Endothelial cell of umbilical vein (primary cell): Measurements from ENCODE around the gene PTGS2. TPM values are rescaled to one million over a fixed set of nuclear protein-coding genes. Genes with fewer than 3 reads are reported as not detected.
"Not testable (repeated sequence)": the region's sequence is repeated elsewhere in the genome, so short reads cannot be mapped to it uniquely, and the experiment has no call there.

Source experiments
- BruUV-seq: library from RNA; stranded (reverse); fragments of 400-500 nt; replicated peaks from 2 replicates; lab custom pipeline; 2021; lab: Mats Ljungman, UMichigan
- CTCF ChIA-PET: fragments of 300-600, 350-600 bp; sonication (Branson Sonifier 250); formaldehyde crosslinking; loops from one replicate; lab custom pipeline; 2021; ENCODE audit warnings: antibody characterized with exemption, inconsistent platforms; lab: Charles Lee
- POLR2A ChIA-PET: fragments of 300-600, 350-600 bp; sonication (Branson Sonifier 250); formaldehyde crosslinking; loops from one replicate; lab custom pipeline; 2021; ENCODE audit warnings: antibody characterized with exemption, inconsistent platforms; lab: Charles Lee
- DNase-seq: peaks from one replicate; pipeline ENCODE4 v3.0.0-alpha.2; 2011; ENCODE audit warnings: low read depth, low spot score
- FAIRE-seq: peaks from 2 replicates; lab custom pipeline; 2011; peaks lifted over from hg19 to GRCh38; lab: Jason Lieb, UNC
- H2AFZ ChIP-seq: 2 replicates; pipeline ENCODE4 v1.6.0; 2012; ENCODE audit warnings: low read depth, low read length, control low read depth, inconsistent platforms
- H3K27ac ChIP-seq: 2 replicates; pipeline ENCODE4 v1.5.1; 2011; ENCODE audit warnings: low read depth, mild to moderate bottlenecking, control low read depth, low read length, moderate library complexity; ENCODE audit not compliant: insufficient read depth
- H3K27me3 ChIP-seq, 2 experiments: 2 replicates each; pipeline versions ENCODE4 v1.6.0 to v1.6.1; 2011; ENCODE audit warnings: low read length in 2 of 2, mixed read lengths in 1 of 2; ENCODE audit not compliant: control insufficient read depth in 2 of 2, insufficient read depth in 2 of 2
- H3K36me3 ChIP-seq, 2 experiments: 2 replicates in 1 of 2; 3 replicates in 1 of 2; pipeline ENCODE4 v1.5.1; 2011; ENCODE audit warnings: low read length in 2 of 2, mild to moderate bottlenecking in 1 of 2, moderate library complexity in 1 of 2; ENCODE audit not compliant: control insufficient read depth in 2 of 2, insufficient read depth in 2 of 2; ENCODE audit errors: extremely low read depth in 1 of 2
- H3K4me1 ChIP-seq: 3 replicates; pipeline ENCODE4 v1.5.1; 2011; ENCODE audit warnings: mild to moderate bottlenecking, low read length; ENCODE audit not compliant: control insufficient read depth, insufficient read depth; ENCODE audit errors: extremely low read depth
- H3K4me2 ChIP-seq: 2 replicates; pipeline ENCODE4 v1.6.1; 2011; ENCODE audit warnings: low read length, control low read depth, mixed read lengths; ENCODE audit not compliant: insufficient read depth
- H3K4me3 ChIP-seq, 3 experiments: fragments of 200-600 bp in 1 of 3; sonication (generic), shearing (Covaris generic) in 1 of 3; replicated peaks in 1 of 3; 2 replicates each; pipeline ENCODE4 v1.5.1; 2011 to 2016; ENCODE audit warnings: control low read depth in 3 of 3, low read length in 3 of 3, mild to moderate bottlenecking in 2 of 3, inconsistent platforms in 1 of 3, low read depth in 1 of 3, moderate library complexity in 1 of 3; ENCODE audit not compliant: insufficient read depth in 1 of 3
- H3K79me2 ChIP-seq: 2 replicates; pipeline ENCODE4 v1.6.0; 2012; ENCODE audit warnings: low read length, inconsistent platforms; ENCODE audit not compliant: control insufficient read depth, insufficient read depth
- H3K9ac ChIP-seq: replicated peaks from 2 replicates; pipeline ENCODE3; 2011; ENCODE audit warnings: low read length, control low read depth; ENCODE audit not compliant: insufficient read depth; ENCODE audit errors: extremely low read depth
- H3K9me1 ChIP-seq: replicated peaks from 3 replicates; pipeline ENCODE4 v1.6.0; 2011; ENCODE audit warnings: mild to moderate bottlenecking, low read length; ENCODE audit not compliant: control insufficient read depth, insufficient read depth; ENCODE audit errors: extremely low read depth
- H3K9me3 ChIP-seq: replicated peaks from 2 replicates; pipeline ENCODE4 v1.5.1; 2012; ENCODE audit warnings: low read length, inconsistent platforms; ENCODE audit not compliant: control insufficient read depth, insufficient read depth
- H4K20me1 ChIP-seq: replicated peaks from 2 replicates; pipeline ENCODE3; 2011; ENCODE audit warnings: mild to moderate bottlenecking, low read length; ENCODE audit not compliant: control insufficient read depth, insufficient read depth; ENCODE audit errors: extremely low read depth
- EZH2 ChIP-seq: IDR thresholded peaks from 2 replicates; pipeline ENCODE4 v1.6.1; 2012; ENCODE audit warnings: borderline replicate concordance, low read depth, mild to moderate bottlenecking, moderate library complexity, low read length, inconsistent platforms; ENCODE audit not compliant: severe bottlenecking
- FOS ChIP-seq: IDR thresholded peaks from 2 replicates; pipeline ENCODE4 v1.6.1; 2011; ENCODE audit warnings: mild to moderate bottlenecking, low read length, moderate library complexity, borderline replicate concordance; ENCODE audit not compliant: insufficient read depth
- GATA2 ChIP-seq: IDR thresholded peaks from 2 replicates; pipeline ENCODE4 v1.7.0; 2011; ENCODE audit warnings: low read depth, mild to moderate bottlenecking, moderate library complexity, mixed read lengths, low read length; ENCODE audit not compliant: insufficient read length, insufficient read depth
- JUN ChIP-seq: IDR thresholded peaks from 2 replicates; pipeline ENCODE4 v1.6.1; 2011; ENCODE audit warnings: borderline replicate concordance, low read depth; ENCODE audit not compliant: insufficient read length, insufficient read depth
- MYC ChIP-seq: IDR thresholded peaks from one replicate; pipeline ENCODE4 v1.6.1; 2011; ENCODE audit warnings: mild to moderate bottlenecking, low read depth, low read length
- POLR2A ChIP-seq: IDR thresholded peaks from 2 replicates; pipeline ENCODE4 v1.6.1; 2012; ENCODE audit warnings: low read depth, mild to moderate bottlenecking, control low read depth, low read length
- POLR2AphosphoS5 ChIP-seq: IDR thresholded peaks from 2 replicates; pipeline ENCODE4 v1.6.1; 2012; ENCODE audit warnings: low read depth, mild to moderate bottlenecking, control low read depth, low read length, moderate library complexity; ENCODE audit not compliant: insufficient read depth
- dilution Hi-C: fragments of 300-500 bp; cut with MboI; formaldehyde crosslinking; loops from one replicate; pipeline ENCODE4 v1.15.0; 2019; ENCODE audit warnings: low sequenced_read_pairs; ENCODE audit not compliant: extremely low pct_ligation_motif_present
- intact Hi-C: fragments of 100-400 bp; cut with micrococcal nuclease; formaldehyde crosslinking; loops from one replicate; pipeline ENCODE4 v1.10.0; 2022
- polyA plus RNA-seq, 4 experiments: library from polyadenylated mRNA; depleted of rRNA in 3 of 4; stranded (reverse) in 3 of 4; unstranded in 1 of 4; fragments of >200 nt; gene quantifications; 2 replicates each; pipeline versions ENCODE4 v1.2.1 to v1.2.3, GENCODE V29; 2011 to 2012; ENCODE audit warnings: missing spikeins in 1 of 4
- total RNA-seq: library from RNA; stranded (reverse); gene quantifications from 2 replicates; pipeline ENCODE4 v1.2.3, GENCODE V29; 2021
- TF ChIP-seq, protein P1 (sequence below): IDR thresholded peaks from 2 replicates; pipeline ENCODE4 v1.6.1; 2011; ENCODE audit not compliant: insufficient read depth, insufficient read length
- TF ChIP-seq, protein P2 (sequence below), 2 donors: IDR thresholded peaks; 1 replicate in 1 of 2; 2 replicates in 1 of 2; pipeline ENCODE4 v1.5.1; 2011; ENCODE audit warnings: low read length in 2 of 2, mild to moderate bottlenecking in 2 of 2, moderate library complexity in 2 of 2, control low read depth in 1 of 2, inconsistent platforms in 1 of 2, low read depth in 1 of 2; ENCODE audit not compliant: insufficient read depth in 1 of 2; ENCODE audit errors: extremely low read depth in 1 of 2

The PTGS2 gene
- total and polyA plus RNA-seq, 2 donors (not counting 3 experiments of a cell fraction or from before 2014, with no cell fraction given), result 21.6 to 84.6 TPM

DNA sequence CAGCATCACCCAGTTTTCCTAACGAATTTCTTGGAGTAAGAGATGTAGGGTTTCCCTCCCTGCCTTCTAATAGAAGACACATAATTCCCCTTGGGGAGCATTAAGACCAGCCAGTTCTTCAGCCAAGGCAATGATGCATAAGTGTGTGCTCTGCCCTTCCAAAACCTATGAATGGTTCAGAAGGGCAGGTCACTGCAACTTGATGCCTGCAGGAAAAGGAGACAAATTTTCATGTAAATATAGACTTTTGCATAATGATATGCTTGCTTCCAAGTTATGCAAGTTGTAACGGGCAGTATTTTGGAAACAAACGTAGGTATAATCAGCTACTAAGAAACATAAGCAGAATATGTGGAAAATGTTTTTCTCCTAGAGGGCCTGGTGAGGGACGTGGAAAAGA lies 31.6 kb downstream of the PTGS2 start:
- no peaks in the 10 kb centered on the region for H3K4me1 ChIP-seq
- dilution Hi-C loops (no loop called here), intact Hi-C loops (no loop called here)
- no peaks in the 10 kb centered on the region for H3K79me2 ChIP-seq
- BruUV-seq, result no TSS peak
- CTCF ChIA-PET, result no interaction called here
- no peaks in the 10 kb centered on the region for H3K27me3 ChIP-seq
- H2AFZ ChIP-seq, result no peak overlapping the region
- H3K9me1 ChIP-seq, result no peaks in the 10 kb centered on the region
- H3K9ac ChIP-seq, result no peak overlapping the region
- POLR2A ChIA-PET, result no interaction called here
- H4K20me1 ChIP-seq, result no peaks in the 10 kb centered on the region
- no peak for FAIRE-seq
- no peak overlapping the region for H3K4me3 ChIP-seq
- no peak for DNase-seq
- no peak overlapping the region for H3K27ac ChIP-seq
- TF ChIP-seq EZH2 (no peak), JUN (no peak), FOS (no peak), POLR2A (no peak), MYC (no peak), POLR2AphosphoS5 (no peak), GATA2 (no peak)
- TF ChIP-seq, protein P1, sequence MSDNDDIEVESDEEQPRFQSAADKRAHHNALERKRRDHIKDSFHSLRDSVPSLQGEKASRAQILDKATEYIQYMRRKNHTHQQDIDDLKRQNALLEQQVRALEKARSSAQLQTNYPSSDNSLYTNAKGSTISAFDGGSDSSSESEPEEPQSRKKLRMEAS, result no peak
- TF ChIP-seq, protein P2, sequence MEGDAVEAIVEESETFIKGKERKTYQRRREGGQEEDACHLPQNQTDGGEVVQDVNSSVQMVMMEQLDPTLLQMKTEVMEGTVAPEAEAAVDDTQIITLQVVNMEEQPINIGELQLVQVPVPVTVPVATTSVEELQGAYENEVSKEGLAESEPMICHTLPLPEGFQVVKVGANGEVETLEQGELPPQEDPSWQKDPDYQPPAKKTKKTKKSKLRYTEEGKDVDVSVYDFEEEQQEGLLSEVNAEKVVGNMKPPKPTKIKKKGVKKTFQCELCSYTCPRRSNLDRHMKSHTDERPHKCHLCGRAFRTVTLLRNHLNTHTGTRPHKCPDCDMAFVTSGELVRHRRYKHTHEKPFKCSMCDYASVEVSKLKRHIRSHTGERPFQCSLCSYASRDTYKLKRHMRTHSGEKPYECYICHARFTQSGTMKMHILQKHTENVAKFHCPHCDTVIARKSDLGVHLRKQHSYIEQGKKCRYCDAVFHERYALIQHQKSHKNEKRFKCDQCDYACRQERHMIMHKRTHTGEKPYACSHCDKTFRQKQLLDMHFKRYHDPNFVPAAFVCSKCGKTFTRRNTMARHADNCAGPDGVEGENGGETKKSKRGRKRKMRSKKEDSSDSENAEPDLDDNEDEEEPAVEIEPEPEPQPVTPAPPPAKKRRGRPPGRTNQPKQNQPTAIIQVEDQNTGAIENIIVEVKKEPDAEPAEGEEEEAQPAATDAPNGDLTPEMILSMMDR (IDR thresholded peaks at IDR 0.05; ENCODE audit: extremely low read depth in 1 of 2, insufficient read depth in 1 of 2, low read depth in 1 of 2, low read length in 2 of 2), result no peak
- no peaks in the 10 kb centered on the region for H3K36me3 ChIP-seq
- H3K4me2 ChIP-seq, result no peak overlapping the region
- no peaks in the 10 kb centered on the region for H3K9me3 ChIP-seq

DNA sequence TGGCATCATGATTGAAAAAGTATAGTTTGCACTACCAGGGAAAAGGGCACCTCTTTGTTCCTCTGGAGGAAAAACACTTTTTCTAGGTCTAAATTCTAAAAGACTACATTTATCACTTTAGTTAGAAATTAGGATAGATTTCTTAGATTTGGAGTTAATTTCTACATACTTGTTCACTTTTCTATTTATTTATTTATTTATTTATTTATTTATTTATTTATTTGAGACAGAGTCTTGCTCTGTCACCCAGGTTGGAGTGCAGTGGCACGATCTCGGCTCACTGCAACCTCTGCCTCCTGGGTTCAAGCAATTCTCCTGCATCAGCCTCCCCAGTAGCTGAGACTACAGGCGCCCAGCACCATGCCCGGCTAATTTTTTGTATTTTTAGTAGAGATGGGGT lies 32.2 kb downstream of the PTGS2 start:
- dilution Hi-C loops, H3K27me3 ChIP-seq, H3K27ac ChIP-seq, H4K20me1 ChIP-seq, H3K4me2 ChIP-seq, H2AFZ ChIP-seq, POLR2A ChIA-PET, intact Hi-C loops, H3K9ac ChIP-seq, H3K4me1 ChIP-seq, DNase-seq, H3K4me3 ChIP-seq, H3K79me2 ChIP-seq, H3K36me3 ChIP-seq, H3K9me3 ChIP-seq, H3K9me1 ChIP-seq, FAIRE-seq, BruUV-seq: not testable (repeated sequence)
- CTCF ChIA-PET, result interaction anchor here (2.6 kb wide), 1 partner anchor 21 kb away, joined by 6 read pairs; no protein-coding TSS in a partner anchor
